ENCODE data around the gene FCGR3B. TPM values are rescaled to one million over a fixed set of nuclear protein-coding genes. Genes with fewer than 3 reads are reported as not detected.
"Not testable (repeated sequence)": the region's sequence is repeated elsewhere in the genome, so short reads cannot be mapped to it uniquely, and the experiment has no call there.

FCGR3B gene
- total RNA-seq (2014; rRNA removed; shearing (Covaris generic)) = not detected in 2 replicates

DNA sequence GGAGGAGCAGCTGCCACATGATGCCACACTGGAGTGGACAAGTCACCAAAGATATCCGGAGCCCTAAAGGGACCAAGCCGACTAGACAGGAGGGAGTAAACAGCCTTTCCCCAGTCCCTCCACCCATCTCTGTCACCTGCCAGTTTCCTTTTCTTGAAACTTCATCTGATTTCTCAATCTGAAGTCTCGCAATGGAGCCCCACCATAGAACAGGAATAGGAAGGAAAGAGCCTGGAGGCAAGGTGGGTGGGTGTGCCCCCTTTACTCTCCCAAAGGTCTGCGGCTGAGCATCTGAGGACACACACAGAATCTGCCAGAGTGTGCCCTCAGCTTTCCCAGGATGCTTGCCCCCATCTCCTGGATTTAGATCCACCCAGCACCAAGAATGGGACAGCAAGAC lies at the start of gene FCGR3B:
Gene FCGR3B (minus strand): TSS at position 101 of the 400 bp plus-strand sequence. CDS start 82 bp downstream, at position 19.
- DNase-seq (ENCODE audit: low spot score) = no peak

DNA sequence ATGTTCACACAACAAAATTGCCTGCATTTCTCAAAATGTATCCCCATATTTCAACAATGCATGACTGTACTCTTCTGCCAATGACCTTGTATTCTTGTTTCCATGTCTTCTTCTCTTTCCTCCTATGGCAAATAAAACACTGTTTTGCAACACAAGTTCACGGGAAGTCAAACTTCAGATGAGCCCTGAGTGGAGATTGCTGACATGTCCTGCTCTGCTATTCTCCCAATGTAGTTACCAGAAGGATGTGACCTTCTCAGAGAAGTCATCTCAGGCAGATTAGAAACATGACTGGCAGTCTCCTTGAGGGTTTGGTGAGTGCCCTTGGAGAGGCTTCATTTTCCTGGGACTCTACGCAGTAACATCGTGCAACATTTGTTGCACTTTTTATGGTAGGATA lies 47.5 kb upstream of the FCGR3B start:
- no peak for DNase-seq (ENCODE audit: low spot score)

DNA sequence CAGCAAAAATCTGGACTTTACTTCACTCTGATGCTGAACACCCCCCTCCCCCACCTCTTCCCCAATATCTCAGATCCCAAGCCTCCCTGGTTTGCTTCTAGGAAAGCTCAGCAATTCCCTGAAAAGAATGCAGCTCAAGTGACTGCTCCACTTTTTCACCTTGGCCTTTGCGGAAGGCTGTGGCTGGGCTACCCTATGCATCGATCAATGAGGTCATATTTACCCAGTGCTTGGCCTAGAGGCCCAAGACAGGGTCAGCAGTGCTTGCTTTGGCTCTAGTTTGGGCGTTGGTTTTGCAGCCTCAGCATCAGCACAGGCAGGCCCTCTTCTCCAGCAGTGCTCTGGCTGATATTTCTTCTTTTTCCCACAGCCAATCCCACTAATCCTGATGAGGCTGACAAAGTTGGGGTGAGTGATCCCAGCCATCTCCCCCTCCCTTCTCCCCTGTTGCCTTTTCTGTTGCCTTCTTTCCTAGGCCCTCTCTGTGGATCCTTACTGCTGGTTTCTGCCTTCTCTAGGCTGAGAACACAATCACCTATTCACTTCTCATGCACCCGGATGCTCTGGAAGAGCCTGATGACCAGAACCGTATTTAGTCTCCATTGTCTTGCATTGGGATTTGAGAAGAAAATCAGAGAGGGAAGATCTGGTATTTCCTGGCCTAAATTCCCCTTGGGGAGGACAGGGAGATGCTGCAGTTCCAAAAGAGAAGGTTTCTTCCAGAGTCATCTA lies 46.1 kb upstream of the FCGR3B start:
- no peak for DNase-seq (ENCODE audit: low spot score)

DNA sequence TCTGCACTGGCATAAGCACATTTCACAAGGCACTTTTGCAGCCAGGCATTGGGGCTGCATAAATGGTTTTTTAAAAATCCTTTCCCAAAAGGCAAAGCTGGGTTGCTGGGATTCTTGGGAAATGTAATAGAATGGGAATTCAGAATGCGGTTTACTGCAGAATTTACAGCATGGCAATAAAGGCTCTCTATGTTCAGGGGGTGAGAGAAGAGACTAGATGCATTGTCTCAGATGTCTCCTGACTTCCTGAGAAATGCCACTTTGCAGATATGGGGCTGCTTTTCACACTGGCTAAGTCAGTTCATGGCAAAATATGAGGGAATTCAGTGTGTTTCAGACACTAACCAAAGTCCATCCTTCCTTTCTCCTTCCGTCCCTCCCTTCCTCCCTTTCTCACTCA lies 45.5 kb upstream of the FCGR3B start:
- no peak for DNase-seq (ENCODE audit: low spot score)

DNA sequence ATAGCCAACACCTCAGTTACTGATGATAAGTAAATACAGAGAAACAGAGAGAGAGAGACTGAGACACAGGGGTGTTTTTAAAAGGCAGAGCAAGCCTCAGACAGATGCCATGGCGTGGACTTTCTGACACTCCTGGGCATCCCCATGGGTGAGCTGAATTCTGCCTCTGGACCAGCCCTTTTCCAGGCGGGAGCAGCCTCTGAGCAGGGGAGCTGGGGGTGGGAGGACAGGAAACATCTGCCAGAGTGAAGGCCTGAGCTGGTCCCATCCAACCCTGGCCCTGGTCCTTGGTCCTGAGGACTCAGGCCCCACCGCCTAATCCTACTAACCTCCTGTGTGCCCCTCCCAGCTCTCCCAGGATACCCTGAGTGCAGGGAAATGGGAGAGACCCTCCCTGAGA lies 43.9 kb upstream of the FCGR3B start:
- DNase-seq (ENCODE audit: low spot score) = not testable (repeated sequence)

DNA sequence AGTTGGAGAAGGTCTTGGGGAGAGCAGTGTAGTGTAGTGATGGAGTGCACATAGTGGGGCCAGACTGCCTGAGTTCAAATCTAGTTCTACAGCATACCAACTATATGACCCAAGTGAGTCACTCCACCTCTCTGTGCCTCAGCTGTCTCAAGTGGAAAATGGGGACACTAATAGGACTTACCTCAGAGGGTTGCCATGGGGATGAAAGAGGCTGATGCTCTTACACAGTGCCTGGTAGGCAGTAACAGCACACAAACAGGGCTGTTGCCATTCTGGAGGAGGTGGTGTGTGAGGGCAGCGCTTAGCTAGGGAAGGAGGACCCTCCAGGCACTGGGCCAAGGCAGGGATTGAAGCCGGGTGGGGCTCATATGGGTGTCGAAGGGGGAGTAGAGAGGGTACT lies 43.5 kb upstream of the FCGR3B start:
- not testable (repeated sequence) for DNase-seq (ENCODE audit: low spot score)

DNA sequence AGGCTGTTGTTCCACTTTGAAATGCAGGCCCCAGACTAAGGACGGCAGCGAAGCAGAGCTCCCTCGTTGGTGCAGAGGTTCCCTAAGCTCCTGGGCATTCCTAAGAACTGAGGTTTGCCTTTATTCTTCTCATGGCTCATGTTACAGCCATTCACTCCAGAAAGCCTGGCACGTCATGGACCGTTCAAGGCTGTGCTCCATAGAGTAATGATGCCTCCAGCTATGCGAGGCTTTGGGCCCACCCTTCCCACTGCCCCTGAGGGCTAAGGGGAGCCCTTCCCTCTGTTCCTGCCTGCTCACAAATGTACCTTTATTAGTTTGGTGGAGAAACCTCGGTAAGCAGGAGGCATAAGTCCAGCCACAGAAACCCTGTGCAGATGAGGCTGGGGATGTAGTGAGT lies 42.5 kb upstream of the FCGR3B start:
- DNase-seq (ENCODE audit: low spot score) = not testable (repeated sequence)

DNA sequence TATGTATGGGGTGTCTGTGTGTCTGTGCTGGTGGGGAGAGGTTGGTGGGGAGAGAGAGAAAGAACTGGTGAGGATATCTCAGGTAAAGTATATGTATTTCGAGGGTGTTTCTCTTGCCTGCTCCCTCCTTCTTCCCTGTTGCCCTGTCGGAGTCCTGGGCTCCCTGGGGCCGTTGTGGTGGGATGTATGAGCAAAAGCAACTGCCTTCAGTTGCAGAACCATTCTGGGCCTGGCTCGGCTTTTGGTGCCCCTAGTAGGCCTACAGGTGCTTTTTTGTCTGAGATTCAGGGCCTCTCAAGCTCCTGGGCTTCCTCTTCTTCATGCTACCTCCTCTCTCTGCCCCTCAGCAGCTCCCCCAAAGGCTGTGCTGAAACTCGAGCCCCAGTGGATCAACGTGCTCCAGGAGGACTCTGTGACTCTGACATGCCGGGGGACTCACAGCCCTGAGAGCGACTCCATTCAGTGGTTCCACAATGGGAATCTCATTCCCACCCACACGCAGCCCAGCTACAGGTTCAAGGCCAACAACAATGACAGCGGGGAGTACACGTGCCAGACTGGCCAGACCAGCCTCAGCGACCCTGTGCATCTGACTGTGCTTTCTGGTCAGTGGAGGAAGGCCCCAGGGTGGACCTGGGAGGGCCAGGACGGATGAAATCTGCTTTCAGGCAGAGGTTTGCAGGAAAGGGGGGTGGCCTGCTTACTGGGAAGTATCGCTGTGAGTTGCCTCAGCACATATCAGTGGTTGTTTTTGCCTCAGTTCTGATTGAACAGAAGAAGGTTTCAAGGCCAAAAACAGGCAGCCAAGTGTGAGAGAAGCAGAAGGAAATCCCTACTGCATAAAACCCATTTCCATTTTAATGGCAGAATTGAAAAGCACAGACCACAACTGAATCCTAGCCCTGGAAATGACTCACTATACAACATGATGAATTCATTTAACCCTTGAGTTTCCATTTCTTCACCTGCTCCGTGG lies 40.4 kb upstream of the FCGR3B start:
- not testable (repeated sequence) for DNase-seq (ENCODE audit: low spot score)

DNA sequence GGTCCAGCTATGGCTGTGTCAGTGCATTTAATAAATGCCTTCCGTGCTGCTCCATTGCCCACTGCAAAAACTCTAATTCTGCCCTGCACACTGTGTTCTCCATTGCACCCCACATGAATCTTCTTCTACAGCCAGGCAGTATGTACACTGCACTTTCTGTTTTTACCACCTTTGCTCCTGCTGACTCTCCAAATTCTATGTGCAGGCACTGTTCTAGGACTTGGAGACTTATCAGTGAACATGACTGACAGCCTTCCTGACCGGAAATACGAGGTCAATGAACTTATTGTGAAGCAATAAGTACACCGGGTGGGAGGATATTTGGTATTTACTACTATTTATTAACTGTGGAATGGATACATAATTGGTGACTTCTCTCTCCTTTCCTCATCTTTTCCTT lies 33.7 kb upstream of the FCGR3B start:
- DNase-seq (ENCODE audit: low spot score) = not testable (repeated sequence)

DNA sequence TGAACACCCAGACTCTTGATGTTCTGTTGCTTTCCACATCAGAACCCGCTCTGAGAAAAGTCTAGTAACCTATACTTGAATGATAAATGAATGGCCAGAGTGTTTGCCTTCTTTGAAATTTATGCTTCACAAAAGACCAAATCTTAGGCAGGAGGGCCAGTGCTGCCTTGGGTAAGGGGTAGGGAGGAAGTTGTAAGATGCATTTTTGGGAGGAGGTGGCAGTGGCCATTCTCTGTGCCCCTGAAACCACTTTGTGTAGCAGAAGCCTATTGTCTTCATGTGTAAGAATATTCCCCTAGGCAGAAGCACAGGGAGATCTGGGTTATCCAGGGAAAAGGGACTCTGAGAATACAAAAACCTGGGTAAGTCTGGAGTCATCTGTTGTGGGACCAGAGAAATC lies 32.6 kb upstream of the FCGR3B start:
- not testable (repeated sequence) for DNase-seq (ENCODE audit: low spot score)

DNA sequence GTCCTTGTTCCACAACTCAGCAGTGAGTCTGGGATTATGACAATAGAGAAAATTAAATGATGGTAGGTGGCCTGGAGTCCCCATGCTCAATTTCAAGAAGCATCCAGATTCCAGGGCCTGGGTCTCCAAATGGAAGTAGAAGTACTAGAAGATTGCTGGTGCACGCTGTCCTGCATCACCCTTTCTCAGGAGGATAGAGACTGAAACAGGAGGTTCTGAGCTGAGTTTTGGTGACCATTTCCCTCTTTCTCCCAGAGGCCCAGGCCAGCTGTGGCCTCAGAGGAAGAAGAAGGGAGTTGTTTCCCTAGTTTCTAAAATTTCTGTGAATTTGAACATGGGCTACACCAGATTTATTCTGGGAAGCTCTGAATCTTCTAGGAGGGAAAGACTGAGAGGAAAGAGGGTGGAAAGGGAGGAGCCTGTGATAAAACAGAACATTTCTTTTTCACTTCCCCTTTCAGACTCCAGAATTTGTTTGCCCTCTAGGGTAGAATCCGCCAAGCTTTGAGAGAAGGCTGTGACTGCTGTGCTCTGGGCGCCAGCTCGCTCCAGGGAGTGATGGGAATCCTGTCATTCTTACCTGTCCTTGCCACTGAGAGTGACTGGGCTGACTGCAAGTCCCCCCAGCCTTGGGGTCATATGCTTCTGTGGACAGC lies 31.8 kb upstream of the FCGR3B start, which contains the start of gene FCGR2B:
Gene FCGR2B (plus strand): TSS at position 460 of the 656 bp plus-strand sequence. CDS start 99 bp downstream, at position 559.
- DNase-seq (ENCODE audit: low spot score) = not testable (repeated sequence)

DNA sequence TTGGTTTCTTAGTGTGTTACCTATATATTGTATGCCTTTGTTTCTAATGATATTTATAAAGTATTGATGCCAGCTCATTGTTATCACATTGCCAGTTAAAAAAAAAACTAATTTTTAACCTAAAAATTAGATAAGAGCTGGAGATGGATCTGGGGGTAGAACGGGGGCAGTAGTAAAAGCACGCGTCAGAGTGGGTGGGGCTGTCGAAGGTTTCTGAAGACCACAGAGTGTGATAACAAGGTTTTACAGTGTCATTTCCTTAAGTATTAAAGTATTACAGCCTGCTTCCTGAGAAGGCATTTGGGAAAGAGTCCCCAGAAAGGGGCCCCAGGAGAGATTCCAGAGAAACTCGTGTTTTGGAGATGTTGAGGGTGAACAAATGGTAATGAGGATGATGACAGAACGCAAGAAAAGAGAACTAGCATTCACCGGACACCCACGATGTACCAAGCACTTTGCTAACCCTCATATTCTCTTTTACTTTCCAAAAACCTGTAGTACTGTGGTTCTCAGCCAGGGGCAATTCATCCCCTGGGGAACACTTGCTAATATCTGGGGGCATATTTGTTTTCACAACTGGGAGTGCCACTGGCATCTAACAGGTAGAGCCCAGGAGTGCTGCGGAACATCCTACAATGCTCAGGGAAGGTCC lies 30.8 kb upstream of the FCGR3B start:
- DNase-seq (ENCODE audit: low spot score) = not testable (repeated sequence)

DNA sequence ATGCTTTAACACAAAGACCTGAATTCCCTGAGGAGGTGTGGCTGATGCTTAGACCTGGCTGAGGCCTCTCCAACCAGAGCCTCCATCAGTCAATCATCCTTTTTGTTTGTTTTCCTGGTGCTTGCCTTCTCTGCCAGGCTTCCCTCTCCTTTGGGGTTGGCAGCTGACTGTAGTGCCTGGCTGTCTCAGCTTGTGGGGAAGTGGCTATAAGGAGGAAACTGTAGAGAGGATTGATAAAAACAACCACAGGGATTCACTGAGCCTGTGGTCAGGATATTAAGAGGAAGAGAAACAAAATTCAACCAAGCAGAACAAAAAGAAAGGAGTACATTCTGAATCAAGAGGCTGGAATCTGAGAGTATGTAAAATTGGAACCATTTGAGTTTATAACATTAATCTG lies 27.5 kb upstream of the FCGR3B start:
- DNase-seq (ENCODE audit: low spot score) = not testable (repeated sequence)

DNA sequence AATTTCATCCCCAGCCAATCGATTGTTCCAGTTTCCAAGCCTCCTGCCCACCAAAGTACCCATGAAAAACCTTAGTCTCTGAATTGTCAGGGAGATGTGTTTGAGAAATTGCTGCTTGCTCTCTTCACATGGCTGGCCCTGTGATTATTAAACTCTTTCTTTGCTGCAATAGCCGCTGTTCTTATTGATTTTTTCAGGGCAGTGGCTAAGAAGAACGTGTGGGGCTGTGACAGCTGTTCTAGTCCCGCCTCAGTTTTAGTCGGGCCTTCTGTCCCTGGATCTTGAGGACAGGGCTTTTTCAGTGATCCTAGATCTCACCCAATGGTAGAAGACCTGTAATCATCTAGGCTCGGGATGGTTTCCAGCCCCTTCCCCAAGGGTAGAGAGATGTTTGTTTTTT lies 23.0 kb upstream of the FCGR3B start:
- DNase-seq (ENCODE audit: low spot score) = not testable (repeated sequence)

DNA sequence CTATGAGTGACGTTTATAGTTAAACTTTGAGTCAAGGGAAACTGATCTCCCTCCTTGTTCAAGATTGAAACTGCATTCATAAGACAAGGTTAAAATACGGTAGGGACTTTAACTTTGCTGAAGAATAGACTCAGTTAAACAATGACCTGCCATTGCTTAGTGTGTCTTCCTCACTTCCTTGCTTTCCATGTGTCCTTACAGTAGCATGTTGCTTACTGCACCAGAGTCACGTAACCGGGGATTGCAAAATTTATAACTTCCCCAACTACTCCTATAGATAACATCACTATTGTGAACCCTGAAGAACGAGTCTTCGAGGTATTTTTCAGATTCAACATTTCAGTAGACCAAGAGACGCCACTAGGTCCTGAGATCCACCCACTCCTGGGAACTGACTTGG lies 22.6 kb upstream of the FCGR3B start:
- DNase-seq (ENCODE audit: low spot score) = not testable (repeated sequence)

DNA sequence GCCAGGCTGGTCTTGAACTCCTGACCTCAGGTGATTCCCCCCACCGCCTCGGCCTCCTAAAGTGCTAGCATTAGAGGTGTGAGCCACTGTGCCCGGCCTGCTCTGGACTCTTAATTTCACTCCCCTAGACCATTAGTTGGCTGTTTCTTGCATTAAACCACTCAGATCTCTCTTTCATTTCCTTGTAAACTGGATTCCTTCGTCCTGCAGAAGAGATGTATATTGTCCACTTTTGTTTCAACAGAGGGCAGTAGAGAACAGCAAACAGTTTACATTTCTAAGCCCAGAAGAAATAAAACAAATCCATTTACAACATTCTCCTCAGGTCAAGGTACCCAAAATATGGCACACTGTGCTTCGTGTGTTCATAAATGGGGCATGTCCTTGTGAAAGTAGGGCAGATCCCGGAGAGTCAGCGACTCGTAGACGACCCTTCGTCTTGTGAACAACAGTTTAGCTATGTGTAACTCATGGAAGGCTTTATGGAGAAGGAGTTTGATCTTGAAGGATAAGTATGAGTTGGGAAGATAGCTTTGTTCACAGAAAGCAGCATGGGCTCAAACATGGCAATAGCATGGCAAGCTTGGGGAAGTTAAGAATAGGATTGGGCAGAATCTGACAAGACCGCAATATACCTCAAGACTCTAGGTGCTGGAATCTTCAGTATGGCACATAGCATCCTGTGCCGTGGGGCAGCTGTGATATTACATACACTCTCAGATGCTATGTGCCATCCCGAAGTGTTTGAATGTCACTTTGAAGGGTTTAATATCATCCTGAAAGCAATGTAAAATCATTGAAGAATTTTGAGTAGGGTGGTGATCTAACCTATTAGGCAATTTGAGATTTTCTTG lies 16.8 kb upstream of the FCGR3B start:
- peak; percentile 52 for DNase-seq (ENCODE audit: low spot score)

DNA sequence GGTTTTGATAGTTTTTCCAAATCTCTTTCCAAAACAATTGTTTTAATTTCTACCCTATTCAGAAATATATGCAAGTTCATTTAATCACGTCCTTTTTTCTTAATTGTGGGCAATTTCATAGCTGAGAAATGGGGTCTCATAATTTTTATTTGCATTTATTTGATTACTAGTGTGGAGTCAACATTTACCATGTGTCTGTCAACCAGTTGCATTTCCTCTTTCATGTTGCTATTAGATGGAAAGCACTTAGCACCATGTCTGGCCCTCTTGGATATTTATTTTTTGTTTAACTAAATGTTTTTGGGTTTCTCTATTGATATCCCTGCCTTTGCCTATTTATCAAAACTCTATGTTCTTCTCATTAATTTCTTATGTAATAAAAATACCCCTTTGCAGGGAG lies 13.9 kb upstream of the FCGR3B start:
- not testable (repeated sequence) for DNase-seq (ENCODE audit: low spot score)

DNA sequence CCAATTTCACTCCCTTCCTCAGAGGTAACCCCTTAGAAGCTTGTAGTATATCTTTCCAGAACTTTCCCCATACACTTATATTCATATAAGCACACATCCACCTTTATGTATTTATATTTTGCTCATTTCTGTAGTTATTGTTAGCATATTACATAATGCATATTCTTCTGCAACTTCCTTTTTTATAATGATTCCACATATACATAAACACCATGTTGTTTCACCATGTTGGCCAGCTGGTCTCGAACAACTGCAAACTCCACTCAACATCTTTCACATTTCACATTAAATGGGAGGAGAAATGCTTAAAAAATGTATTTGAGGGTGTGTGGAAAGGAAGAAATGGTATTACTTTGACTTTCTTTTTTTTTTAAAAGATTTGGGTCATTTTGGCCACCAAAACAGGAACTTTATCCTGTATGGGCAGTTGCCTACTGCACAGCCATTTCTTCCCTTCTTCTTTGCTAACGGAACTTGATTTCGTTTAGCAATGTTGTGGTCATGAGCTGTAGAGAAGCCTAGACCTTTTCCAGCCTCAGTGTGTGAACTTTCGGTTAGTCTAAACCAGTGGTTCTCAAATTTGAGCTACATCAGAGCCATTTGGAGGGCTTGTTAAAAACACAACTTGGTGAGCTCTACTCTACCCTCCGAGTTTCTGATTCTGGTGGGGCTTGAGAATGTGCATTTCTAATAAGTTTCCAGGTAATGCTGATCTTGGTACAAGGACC lies 12.7 kb upstream of the FCGR3B start:
- not testable (repeated sequence) for DNase-seq (ENCODE audit: low spot score)

DNA sequence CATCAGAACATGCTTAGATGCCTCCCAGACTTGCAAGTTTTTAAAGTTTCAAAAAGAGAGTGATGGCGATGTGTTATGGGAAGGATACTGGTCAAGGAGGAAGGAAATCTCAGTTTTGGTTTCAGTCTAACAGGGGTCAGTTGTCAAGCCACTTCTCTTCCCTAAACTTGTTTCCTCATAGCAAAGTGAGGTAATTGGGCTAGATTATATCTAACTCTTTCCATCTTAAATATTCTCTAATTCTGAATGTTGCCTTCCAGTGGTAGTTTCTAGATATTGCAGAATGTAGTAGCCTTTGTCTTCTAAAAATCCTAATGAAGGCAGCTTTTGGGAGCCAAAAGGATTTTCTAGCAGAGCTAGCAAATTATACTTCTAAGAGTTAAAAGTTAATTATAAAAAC lies 11.7 kb upstream of the FCGR3B start:
- DNase-seq (ENCODE audit: low spot score) = peak; percentile 35

DNA sequence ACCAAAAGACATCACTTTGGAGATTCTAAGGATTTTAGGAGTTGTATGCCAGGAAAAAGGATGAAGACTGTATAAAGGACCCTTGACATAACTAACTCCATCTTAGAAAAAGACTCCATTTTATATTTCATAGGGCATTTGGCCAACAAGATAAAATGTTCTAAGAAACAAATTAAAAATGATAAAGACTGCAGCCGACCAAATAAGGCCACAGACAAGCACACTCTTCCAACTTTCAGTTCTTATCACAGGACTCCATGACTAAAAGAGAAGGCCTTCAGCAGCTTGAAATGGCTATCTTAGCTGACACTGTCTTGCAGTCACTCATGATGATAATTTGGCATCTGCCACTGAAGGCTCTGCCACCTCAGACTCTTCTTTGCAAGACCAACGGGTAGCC lies 8.2 kb upstream of the FCGR3B start:
- DNase-seq (ENCODE audit: low spot score) = not testable (repeated sequence)
